ENCODE measurements around the gene ABCA4.

Gene ABCA4

DNA sequence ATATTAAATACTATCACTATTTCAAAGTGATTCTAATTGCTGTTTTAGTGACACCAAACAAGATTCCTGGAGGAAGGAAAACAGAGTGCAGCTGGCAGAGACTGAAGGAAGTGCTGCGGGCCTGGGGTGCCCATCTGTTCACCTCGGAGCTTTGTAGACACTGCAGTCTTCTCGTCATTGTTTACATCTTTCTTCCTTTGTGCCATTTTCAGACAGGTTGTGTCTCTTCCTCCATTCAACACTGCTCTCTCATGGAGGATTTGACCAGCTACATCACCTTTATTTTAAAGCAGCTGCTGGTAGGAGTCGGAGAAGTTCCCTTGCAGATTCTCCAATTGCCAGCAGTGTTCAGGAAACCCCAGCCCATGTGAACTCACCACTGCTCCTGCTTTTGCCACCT is 37.3 kb downstream of the ABCA4 start:
- no peak for ATAC-seq

DNA sequence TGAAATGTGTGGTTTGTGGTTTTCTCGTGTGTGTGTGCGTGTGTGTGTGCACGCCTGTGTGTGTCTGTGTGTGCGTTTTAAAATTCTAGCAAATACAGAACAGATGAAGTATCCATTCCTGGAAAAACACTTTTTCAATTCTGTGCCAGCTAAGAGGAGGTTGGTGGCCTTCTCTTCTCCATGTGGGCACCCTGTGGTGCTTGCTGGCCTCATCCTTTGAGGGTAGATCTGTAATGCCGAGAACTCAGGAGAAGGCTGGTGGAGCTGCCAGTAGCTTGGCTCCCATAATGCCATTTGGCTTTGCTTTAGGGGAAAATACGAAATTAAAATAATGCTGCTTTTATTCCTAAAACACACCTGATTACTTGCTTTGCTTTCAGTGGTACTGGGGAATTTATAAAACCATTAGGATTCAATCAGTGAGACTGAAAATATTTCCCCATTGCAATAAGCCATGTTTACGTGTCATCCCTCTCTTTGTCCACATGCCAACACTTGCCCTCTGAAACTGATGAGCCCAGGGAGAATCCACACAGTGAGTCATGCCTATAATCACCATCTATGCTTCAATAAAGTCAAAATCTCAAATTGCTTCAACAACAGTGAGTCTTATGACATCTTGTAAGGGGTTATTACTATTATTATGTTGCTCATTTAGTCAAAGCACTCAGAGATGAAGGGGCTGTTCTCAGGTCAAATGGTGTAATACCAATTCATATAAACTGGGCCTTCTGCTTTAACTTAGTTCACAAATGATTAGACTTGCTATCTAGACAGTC is 39.2 kb downstream of the ABCA4 start:
- DNase-seq (no peak), ATAC-seq (no peak)

More for the DNA sequence above, 37.3 kb downstream of the ABCA4 start:
- DNase-seq: no peak

DNA sequence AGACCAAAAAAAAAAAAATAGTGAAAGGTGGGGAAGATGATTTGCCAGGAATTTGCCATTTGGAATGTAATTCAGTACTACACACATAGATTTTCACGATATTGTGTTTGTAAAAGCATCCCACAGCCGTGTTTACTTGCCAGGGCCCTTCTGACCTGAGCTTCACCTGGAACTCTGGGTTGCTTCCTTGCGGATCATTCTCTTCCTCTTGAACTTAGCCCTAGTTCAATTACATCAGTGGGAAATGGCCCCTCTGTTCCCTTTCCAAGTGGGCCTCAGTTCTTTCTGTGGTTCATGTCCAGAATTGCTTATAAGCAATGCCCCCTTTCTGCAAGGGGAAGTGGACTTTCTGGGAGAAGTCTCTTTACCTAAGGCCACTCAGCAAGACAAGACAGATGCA is 41.0 kb downstream of the ABCA4 start:
- ATAC-seq: no peak

DNA sequence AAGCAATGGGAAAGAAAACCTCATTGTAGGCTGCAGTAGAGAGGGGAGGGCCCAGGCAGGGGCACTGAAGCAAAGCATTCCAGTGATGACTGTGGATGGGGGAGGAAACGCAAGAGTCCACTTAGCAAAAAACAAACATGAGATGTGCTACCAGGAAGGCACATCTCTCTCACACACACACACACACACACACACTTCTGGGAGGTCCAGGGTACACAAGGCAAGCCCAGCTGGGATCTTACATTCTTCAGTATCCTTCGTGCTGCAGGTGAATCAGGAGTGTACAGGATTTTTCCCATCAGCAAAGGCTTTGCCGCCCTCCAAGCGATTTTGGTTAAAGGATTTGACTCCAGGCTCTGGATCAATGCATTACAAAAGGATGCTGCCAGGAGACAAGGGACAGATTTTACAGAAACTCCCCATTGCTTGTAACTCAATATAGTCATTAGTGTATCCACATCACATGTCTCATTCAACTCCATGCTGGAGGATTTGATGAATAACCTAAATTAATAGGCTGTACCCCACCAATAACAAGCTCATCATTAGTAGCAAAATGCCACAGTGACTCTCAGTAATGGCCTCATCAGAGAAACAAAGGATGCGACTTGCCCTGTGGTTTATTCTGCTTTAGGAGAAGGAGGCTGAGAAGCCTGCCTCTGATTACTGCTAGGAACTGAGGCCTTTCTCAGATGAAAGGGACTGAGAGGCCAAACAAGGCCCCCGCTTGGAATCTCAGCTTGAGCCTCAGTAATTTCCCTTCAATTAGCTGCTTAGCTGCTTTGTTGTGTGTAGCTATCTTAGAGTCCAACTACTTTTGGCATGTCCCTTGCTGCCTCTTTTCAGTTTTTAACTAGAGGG is 41.6 kb downstream of the ABCA4 start:
- ATAC-seq (no peak), DNase-seq (no peak)

More for the DNA sequence above, 41.0 kb downstream of the ABCA4 start:
- no peak for DNase-seq

DNA sequence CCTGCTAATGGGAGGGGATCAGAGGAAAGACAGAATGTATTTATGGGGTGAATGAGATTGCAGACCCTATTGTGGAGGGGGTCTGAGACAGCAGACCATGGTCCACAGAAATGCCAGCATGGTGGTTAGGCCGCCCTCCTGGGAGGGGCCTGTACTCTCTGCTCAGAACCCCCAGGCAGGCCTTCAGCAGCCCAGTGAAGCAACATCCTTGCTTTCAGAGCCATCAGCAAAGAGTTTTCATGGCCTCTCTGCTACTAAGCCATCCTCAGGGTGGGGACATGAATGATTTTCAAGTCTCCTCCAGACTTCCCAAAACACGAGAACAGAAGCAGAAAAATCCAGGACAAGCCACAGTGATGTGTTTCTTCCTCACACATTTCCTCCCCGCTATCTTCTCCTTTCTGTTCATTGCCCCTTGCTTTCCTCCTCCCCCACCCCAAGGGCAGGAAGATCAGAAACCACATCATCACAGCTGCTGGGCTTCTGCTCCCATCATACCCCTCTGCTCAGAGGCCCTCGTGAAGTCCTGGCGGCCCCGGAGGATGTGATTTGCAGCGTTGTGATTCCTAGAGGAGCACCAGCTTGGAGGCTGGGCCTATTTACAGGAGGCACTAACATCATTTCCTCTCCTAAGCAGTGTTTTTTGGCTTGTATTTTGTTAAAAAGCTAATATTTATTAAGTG is 48.0 kb downstream of the ABCA4 start:
- ATAC-seq: no peak
- DNase-seq: no peak

DNA sequence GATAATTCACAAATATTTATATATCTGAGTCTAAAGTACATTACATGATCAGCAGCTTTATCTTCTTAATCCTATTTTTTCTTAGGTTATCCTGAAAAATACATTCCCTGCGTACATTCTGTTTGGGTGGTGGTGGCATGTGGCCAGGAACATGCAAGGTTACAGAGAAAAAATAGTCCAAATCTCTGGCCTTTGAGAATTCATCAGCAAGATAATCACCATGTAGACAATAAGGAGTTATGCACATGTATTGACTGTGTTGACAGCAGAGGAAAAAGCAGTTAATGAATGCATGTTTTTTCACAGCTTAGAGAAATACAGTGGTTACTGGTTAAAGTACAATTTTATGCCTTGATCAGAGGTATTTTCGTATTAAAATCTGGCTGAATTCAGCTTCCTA is 49.0 kb downstream of the ABCA4 start:
- no peak for DNase-seq
- no peak for ATAC-seq

DNA sequence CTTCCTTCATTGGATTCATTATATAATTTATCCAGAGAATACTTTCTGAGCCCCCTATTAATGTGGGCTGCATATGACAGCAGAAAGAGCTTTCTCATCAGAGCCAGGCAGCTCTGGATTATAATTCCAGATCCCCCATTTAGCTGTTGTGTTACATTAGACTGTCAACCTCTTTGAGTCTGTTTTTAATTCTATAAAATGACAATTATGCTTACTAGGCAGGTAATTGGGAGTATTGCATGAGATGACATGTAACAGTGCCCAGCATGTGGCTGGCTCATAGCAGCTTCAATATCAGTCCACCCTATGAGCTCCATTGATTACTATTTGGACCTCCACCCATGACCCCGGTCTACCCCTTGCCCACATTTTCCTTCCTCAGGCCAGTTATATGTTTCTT is 49.6 kb downstream of the ABCA4 start:
- ATAC-seq: no peak
- DNase-seq: no peak

DNA sequence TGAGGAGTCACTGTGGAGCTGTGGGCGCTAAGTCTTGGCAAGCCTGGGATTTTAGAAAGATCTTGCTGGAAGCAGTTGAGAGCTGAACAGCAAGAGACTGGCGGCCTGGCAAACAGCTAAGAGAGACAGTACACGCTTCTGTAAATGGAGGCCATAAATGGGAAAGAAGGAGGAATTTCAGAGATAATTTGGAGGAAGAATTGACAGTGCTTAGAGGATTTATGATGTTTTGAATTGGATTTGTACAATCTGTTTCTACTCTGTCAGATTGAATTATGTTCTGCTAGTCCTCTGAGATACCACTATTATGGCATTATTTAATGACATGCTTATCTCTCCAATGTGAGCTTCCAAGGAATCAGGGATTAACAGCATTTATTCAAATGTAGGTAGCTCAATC is 50.1 kb downstream of the ABCA4 start:
- no peak for ATAC-seq
- no peak for DNase-seq

DNA sequence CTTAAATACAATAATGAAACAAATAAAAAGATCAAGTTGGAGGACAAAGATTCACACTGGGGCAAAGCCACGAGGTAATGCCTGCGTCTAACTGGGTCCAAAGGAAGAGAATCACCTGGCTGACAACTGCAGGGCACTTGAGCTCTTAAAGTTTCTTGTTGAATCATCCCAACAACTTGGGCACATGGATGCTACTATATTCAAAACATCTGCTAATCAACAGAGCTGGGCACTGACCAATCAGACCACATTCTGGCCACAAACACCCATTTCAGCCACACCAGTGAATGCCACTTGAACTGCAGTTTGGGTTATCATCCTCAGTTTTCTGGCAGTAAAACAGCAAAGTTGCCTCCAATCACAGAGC is 51.0 kb downstream of the ABCA4 start:
- DNase-seq (no peak), ATAC-seq (no peak)

DNA sequence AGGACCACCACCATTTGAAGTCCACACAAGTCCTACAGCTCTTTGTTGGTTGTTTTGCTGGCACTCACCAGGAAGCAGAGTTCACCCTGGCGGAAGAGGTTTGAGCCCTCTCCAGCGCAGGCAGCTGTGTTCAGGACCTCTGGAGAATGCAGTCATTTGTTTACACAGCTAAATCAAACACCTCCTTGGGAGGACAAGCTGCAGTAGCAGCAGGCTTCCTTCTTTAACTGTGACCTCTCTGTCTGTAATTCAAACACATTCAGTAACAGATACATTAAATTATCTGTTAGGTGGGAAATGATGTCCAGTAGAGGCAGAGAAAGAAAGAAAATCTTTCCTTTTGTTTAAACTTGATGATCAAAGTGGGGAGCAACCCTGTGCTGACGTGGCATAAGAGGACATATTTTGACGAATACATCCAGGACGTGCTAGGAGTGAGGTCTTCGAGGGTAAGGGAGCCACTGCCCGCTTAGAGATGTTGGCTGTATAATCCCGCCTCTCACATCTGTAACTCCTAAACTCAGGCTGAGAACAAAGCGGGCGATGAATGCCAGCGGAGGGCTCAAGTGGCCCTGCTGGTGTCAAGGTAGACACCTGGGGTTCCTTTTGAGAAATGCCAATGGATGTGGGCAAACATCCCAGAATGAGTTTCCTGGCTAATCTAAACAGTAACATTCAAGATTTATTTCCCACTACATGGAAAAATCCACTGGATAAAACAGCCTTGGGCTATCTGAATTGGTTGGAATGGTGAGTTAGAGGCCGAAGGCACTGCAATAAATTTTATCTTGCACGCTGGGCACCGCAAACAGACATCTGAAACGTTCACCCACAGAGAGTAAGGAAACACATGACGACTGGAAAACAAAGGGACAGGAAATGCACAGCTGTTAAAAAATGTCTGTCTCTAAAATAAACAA is 51.7 kb downstream of the ABCA4 start:
- no peak for DNase-seq
- ATAC-seq: no peak

DNA sequence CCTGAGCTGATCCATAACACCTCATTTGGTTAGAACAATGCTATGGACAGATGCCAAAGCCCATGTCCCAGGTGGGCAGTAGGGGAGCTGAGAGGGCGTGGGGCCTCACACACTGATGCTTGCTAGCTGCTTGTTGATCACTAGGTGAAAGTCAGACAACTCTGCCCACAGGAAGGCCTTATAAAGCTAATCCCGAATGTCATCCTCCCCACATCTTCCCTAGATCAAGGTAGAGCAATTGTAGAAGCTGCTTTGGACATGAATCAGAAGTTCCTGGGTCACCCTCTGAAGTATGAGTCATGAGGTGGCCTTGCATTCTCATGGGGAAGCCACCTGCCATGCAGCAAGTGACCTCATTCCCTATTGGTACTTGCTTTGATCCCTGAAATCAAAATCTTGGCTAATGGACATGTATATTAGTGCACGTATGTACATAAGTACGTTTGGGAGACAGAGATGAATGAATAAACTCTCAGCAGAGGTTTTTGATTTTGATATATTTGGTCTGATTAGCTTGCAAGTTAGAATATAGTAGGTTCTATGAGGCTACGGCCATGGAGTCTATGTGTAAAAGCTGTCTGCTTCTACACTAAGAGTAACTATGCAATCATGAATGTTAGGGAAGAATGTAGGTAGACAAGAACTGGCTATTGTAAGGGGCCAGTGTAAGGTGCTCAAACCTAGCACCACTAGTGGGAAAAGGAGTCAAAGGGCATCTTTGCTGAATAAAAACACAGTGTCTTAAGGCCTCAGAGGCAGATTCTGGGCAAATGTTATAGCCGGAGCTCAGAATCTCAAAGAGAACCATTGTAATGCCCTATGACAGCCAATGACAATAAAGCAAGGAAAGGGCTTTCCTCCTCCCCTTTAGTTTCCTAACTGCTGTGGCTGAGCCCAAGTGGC is 52.6 kb downstream of the ABCA4 start:
- DNase-seq: no peak
- peak; percentile 49 for ATAC-seq

DNA sequence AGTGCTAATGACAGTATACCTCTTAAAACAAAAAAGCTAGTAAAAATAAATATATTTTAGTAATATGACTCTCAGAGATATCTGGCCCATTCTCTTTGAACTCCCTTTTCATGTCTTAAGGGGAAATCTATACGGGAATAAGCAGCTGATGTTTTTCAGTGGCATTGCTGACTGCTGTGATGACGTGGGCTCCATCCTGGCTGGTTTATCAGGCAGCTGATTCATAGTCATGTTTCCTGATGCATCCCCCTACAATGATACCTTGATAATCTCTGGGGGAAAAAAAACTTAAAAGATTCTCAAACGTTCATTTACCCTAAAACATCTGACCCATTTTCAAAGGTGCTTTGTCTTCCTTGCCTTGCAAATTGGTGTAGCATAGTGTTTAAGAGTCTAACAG is 53.8 kb downstream of the ABCA4 start:
- ATAC-seq: no peak
- DNase-seq: no peak

DNA sequence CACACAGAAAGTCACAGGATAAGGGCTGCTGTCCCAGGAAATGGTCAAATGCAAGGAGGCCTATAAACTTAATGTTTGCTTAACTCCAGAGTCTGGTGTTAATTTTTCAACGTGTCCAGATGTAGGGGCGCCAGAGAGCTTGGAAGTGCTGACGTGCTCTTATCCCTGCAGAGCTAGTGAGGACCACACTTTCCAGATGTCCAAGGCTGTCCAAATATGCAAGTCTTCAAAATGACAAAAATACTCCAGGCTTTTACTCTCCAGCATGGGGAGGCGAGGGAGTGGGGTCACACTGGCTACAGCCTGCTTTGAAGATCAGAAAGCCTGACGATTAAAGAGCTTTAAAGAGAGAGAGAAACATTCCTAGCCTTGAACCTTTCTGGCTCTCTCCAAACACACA is 57.6 kb downstream of the ABCA4 start:
- no peak for DNase-seq
- ATAC-seq: no peak

DNA sequence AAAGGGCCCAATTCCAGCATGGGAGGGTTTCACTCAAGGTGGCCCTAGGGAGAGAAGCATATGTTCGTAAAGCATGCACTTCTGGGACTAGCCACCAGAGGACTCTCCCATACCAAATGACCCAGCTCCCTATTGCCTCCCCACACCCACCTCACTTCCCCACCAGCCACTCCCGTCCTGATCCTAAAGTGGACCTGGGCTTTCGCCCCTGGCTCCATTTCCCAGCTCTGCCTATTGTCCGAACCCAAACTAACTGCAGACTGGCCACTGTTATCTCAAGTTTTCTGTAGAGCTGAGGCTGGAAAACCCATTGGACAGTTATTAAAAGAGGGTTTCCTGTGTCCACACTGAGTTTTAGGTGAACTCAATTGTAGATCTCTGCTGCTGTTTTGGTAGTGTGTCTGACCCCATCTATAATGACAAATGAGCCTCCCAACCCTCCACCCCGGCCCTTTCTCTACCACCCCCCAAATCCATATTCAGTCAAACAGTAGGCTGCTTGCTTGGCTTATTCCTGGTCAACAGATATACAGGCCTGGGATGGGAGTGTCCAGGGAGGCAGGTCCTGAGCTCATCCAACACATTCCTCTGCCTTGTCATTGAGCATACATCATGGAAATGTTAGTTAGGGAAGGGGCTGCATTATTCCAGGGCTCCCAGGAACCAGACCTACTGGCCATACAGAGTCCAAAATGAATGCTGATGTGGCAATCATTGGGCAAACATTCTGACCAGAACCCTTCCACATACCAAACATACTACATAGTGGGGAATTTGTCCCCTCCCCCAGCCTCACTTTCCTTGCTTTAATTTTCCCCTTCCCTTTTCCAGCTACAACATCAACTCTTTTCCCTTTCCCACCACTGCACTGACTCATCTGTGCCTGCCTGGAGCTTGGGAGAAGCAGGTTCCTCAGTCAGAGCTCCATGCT is 59.2 kb downstream of the ABCA4 start:
- peak; percentile 37 for DNase-seq

DNA sequence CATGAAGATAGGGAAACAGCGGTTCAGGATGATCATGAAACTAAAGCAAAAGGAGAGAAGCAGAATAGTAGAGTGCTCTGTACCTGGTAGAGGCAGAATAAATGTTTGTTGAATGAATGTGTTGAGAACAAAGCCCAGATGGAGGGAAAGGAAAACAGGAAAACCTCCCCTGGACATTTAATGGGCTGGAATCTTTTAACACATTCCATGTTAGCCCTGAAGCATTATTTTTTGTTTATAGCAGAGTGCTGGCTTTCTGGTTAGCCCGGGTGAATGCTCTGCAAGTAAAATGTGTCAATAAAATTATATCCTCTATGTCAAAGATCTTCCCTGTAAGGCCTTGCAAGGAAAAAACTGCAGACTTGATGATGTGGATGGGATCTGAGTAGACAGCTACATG is 60.2 kb downstream of the ABCA4 start:
- no peak for DNase-seq
- ATAC-seq: no peak

More for the DNA sequence above, 59.2 kb downstream of the ABCA4 start:
- ATAC-seq: peak; percentile 66

DNA sequence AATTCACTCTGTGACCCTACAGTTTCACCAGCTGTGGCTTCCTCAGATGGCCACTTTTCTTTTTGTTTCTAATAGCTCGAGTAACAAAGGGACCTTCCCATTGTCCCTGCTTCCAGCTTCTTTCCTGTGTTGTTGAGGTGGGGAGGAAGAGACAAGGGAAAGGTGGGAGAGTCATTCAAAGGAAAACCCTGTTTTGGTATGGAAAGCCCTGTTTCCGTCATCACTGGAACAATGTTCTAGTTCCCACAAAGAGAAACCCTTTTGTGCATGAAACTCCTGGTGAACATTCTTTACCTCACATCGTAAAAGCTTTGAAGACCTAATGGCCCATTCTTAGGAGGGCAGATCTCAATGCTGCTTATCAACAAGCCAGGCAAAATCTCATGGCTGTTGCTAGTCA is 62.2 kb downstream of the ABCA4 start:
- no peak for ATAC-seq
- DNase-seq: no peak

DNA sequence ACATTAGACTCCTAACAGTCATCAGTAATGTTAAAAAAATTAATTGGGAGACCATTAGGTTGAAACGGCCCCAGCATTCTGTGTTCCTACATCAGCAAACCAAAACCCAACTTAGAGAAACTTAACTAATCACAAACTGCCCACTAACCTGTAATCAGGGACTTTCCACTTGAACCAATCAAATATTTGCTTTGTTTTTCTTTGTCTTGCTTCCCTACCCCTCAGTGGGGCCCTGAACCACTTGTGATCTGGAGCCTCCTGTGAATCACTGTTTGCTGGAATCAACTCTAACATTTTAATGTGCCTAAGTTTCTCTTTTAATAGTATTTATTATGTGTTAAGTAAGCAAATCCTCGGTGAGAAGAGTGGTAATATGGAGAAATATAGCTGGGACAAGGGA is 64.0 kb downstream of the ABCA4 start:
- ATAC-seq (no peak), DNase-seq (no peak)

DNA sequence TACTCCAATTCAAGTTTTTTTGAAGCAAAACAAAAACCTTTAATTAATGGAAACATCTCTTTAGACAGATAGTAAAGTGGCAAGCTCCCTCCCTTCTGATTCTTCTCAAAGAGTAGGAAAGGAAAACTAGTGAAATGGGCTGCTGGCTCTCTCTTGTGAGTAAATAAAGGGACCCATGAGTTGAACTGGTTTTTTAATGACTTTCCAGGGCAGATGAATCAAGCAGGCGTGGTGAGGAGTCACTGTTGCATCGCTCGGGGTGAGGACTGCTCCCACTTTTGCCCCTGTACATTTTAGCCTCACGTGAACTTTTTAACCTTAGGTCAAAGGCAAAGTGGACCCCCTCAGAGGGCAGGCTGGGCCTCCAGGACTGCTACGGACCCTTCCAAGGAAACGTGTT is 64.8 kb downstream of the ABCA4 start:
- ATAC-seq: no peak
- DNase-seq: no peak

DNA sequence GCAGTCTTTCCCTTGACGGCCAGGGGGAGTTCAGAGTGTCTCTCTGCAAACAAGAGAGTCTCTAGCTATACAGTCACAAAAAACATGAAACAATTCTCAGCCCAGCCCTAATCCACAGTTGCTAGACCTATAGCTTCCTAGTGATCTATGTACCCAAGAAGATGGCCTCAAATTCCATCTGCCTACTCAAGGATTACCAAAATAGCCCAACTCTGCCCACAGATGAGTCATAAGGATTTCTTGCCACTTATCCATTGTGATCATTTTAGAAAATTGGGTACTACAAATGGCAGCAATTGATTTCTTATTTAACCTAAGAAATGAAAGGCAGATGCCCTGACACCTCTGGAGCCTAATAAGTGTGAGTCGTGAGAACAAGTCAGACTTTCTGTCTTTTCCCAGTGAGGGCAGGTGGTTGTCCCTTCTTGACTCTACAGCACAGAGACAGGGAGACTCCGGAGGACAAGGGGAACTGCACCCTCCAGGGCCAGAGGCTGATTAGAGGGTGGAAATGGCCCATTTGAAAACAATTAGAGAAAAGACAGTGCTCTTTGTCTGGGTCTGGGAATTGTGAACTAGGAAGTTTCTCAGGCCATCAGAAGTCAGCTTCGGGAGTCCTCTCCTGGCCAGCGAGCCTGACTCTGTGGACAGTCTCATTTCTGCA is 65.4 kb downstream of the ABCA4 start:
- no peak for DNase-seq
- ATAC-seq: no peak

Data from stimulated activated naive CD8-positive, alpha-beta T cell treated with anti-CD3 and anti-CD28 coated beads, Interleukin-15, Interleukin-2, amounts not matched to agents 100 U/mL and 50 U/mL, for 24 hours (primary cell).